Tibial nerve (tissue), 4 donors: ENCODE measurements around the gene MIXL1.

Experiments used
- EP300 ChIP-seq, 2 donors: sonication (generic); formaldehyde crosslinking; IDR thresholded peaks; one replicate each; pipeline ENCODE4 v1.6.1; 2017; ENCODE audit warnings: antibody characterized with exemption in 2 of 2, mild to moderate bottlenecking in 1 of 2
- POLR2A ChIP-seq, 2 donors: fragments of 450-650 bp; IDR thresholded peaks; one replicate each; pipeline ENCODE4 v1.6.1; 2017; ENCODE audit warnings: antibody characterized with exemption in 2 of 2, mild to moderate bottlenecking in 2 of 2, moderate library complexity in 2 of 2
- TF ChIP-seq, protein P1 (sequence below), 5 experiments: fragments of 200-600 bp in 3 of 5; fragments of 450-650 bp in 2 of 5; sonication (generic) in 3 of 5; IDR thresholded peaks; one replicate each; pipeline ENCODE4 v1.5.1; 2016 to 2019; ENCODE audit warnings: antibody characterized with exemption in 5 of 5, mild to moderate bottlenecking in 3 of 5, moderate library complexity in 2 of 5

DNA sequence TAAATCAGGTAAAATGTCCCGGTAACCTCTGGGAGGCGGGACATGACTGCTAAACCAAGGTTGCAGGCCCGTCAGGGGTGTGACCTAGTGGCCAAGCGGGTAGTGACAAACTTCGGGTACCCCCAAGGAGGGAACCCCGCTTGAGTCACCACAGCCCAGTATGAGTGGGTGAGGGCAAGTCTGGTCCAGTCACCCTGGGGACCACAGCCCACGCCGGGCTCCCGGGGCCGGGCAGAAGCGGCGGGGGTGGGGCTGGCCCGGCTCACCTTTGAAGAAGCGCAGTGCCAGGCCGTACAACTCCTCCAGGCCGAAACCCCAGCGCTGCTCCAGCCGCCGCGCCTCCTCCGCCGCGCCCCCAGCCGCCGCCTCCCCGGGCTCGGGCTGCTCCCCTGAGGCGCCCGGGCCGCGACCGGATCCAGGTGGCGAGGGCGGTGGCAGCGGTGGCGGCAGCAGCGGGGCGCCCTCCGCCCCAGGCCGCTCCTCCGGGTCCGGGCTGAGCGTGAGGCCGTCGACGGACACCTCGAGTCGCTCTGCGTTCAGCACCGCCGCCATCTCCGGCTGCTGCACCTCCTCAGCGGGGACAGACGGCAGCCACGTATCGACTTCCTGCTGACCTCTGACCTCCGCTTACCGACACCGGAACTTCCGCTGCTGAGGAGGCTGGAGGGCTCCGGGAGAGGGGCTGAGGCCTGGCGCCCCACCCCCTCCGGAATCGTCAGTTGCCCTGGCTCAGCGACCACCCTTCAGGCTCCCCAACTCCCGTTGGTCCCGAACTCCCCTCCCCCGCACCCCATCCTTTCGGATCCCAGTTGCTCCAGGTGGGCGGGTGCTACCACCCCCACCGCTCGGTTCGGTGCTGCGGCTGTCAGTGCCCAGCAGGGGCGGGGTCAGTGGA, 37.1 kb upstream of the MIXL1 start, which contains the start of gene ACBD3:
- peak; percentile 83 to 89 for TF ChIP-seq POLR2A (IDR thresholded peaks at IDR 0.05)
- TF ChIP-seq, protein P1, sequence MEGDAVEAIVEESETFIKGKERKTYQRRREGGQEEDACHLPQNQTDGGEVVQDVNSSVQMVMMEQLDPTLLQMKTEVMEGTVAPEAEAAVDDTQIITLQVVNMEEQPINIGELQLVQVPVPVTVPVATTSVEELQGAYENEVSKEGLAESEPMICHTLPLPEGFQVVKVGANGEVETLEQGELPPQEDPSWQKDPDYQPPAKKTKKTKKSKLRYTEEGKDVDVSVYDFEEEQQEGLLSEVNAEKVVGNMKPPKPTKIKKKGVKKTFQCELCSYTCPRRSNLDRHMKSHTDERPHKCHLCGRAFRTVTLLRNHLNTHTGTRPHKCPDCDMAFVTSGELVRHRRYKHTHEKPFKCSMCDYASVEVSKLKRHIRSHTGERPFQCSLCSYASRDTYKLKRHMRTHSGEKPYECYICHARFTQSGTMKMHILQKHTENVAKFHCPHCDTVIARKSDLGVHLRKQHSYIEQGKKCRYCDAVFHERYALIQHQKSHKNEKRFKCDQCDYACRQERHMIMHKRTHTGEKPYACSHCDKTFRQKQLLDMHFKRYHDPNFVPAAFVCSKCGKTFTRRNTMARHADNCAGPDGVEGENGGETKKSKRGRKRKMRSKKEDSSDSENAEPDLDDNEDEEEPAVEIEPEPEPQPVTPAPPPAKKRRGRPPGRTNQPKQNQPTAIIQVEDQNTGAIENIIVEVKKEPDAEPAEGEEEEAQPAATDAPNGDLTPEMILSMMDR (IDR thresholded peaks at IDR 0.05), result peak in 2 of 5 experiments; percentile 43 to 44
- peak in 1 of 2 donors; percentile 92 for TF ChIP-seq EP300 (IDR thresholded peaks at IDR 0.05)
